ENCODE data around the gene HEMK1.
A peak's percentile ranks its signal among the peaks of the same experiment; 100 is the strongest.

- TF ChIP-seq CTCF (IDR thresholded peaks at IDR 0.05) (peak in 2 of 3 experiments; percentile 98 to 100), POLR2AphosphoS5 (IDR thresholded peaks at IDR 0.05) (peak; percentile 35 to 63)
Measured at GRCh38 chr3:50616003-50616769, 46.9 kb downstream of the HEMK1 start.

All from esophagus muscularis mucosa (tissue), 3 donors.